Measurements from ENCODE around the gene GMPR. TPM values are rescaled to one million over a fixed set of nuclear protein-coding genes. Genes with fewer than 3 reads are reported as not detected.

The GMPR gene
- total RNA-seq, 1 experiment from 2014 or later: 24.0 TPM

- ATAC-seq: peak; percentile 92
Measured at GRCh38 chr6:16286151-16286522, 47.8 kb downstream of the GMPR start.

GRCh38 chr6:16288163-16288562 lies 49.8 kb downstream of the GMPR start:
- Histone ChIP-seq H3K4me3 (replicated peaks in 1 of 2; ENCODE audit: low read depth in 1 of 2, low read length in 2 of 2) (no peak overlapping the region), H3K4me2 (ENCODE audit: low read length) (no peak overlapping the region), H3K9me3 (ENCODE audit: control insufficient read depth in 1 of 2, insufficient read depth in 1 of 2, low read depth in 1 of 2, low read length in 2 of 2) (no peaks in the 10 kb centered on the region), H3K9ac (ENCODE audit: low read length) (no peak overlapping the region), H3K9me2 (ENCODE audit: insufficient read depth) (no peaks in the 10 kb centered on the region), H3K36me3 (ENCODE audit: control insufficient read depth in 1 of 2, insufficient read depth in 2 of 2, low read length in 2 of 2) (no peaks in the 10 kb centered on the region), H3K4me1 (ENCODE audit: control insufficient read depth in 1 of 2, insufficient read depth in 2 of 2, low read length in 2 of 2) (no peaks in the 10 kb centered on the region), H2AFZ (ENCODE audit: low read depth, low read length, poor library complexity, severe bottlenecking) (no peak overlapping the region), H3K27ac (ENCODE audit: low read depth, low read length) (no peak overlapping the region), H3K27me3 (ENCODE audit: insufficient read depth, low read length) (no peaks in the 10 kb centered on the region), H3K79me2 (ENCODE audit: insufficient read depth, low read length) (no peaks in the 10 kb centered on the region), H4K20me1 (ENCODE audit: insufficient read depth) (no peaks in the 10 kb centered on the region)
- no peak for ATAC-seq
- CTCF ChIA-PET: no interaction called here
- RAD21 ChIA-PET (ENCODE audit: low non-redundant PET in 1 of 2, low total read pairs in 2 of 2, uncharacterized antibody in 2 of 2, unreplicated experiment in 2 of 2): no interaction called here
- DNase-seq (ENCODE audit: low read depth, low spot score): no peak
- BruUV-seq (replicated peaks): no TSS peak
- POLR2A ChIA-PET: no interaction called here
- intact Hi-C loops (cut with micrococcal nuclease): no loop called here
- no peak for TF ChIP-seq CBX3 (IDR thresholded peaks at IDR 0.05; ENCODE audit: low read depth)
- no peak for TF ChIP-seq TCF7L2 (IDR thresholded peaks at IDR 0.05; ENCODE audit: borderline replicate concordance, extremely low read depth, insufficient read depth, insufficient read length)
- TF ChIP-seq EGR1 (IDR thresholded peaks at IDR 0.05; ENCODE audit: low read depth): no peak
- TF ChIP-seq REST (IDR thresholded peaks at IDR 0.05; ENCODE audit: low read depth): no peak
- TF ChIP-seq ZBTB33 (IDR thresholded peaks at IDR 0.05; ENCODE audit: extremely low read depth, insufficient replicate concordance, low read length): no peak
- TF ChIP-seq SRF (IDR thresholded peaks at IDR 0.05; ENCODE audit: low read depth): no peak

More at GRCh38 chr6:16286151-16286522, 47.8 kb downstream of the GMPR start:
- no peak overlapping the region for H3K4me2 ChIP-seq (ENCODE audit: low read length)
- H3K4me1 ChIP-seq (ENCODE audit: control insufficient read depth in 1 of 2, insufficient read depth in 2 of 2, low read length in 2 of 2): no peaks in the 10 kb centered on the region
- no peak overlapping the region for H3K9ac ChIP-seq (ENCODE audit: low read length)
- H3K4me3 ChIP-seq (replicated peaks in 1 of 2; ENCODE audit: low read depth in 1 of 2, low read length in 2 of 2): no peak overlapping the region
- no peaks in the 10 kb centered on the region for H3K79me2 ChIP-seq (ENCODE audit: insufficient read depth, low read length)
- RAD21 ChIA-PET (ENCODE audit: low non-redundant PET in 1 of 2, low total read pairs in 2 of 2, uncharacterized antibody in 2 of 2, unreplicated experiment in 2 of 2): no interaction called here
- no peaks in the 10 kb centered on the region for H4K20me1 ChIP-seq (ENCODE audit: insufficient read depth)
- DNase-seq (ENCODE audit: low read depth, low spot score): peak; percentile 6
- H3K27ac ChIP-seq (ENCODE audit: low read depth, low read length): no peak overlapping the region
- POLR2A ChIA-PET: no interaction called here
- no peaks in the 10 kb centered on the region for H3K9me3 ChIP-seq (ENCODE audit: control insufficient read depth in 1 of 2, insufficient read depth in 1 of 2, low read depth in 1 of 2, low read length in 2 of 2)
- no TSS peak for BruUV-seq (replicated peaks)
- TF ChIP-seq CTCF (IDR thresholded peaks at IDR 0.05 in 2 of 3, conservative IDR thresholded peaks at IDR 0.05 in 1 of 3; ENCODE audit: borderline replicate concordance in 1 of 3, insufficient read depth in 1 of 3, low read depth in 2 of 3, low read length in 2 of 3) (peak; percentile 68 to 97 (median 91)), POLR2AphosphoS5 (IDR thresholded peaks at IDR 0.05; ENCODE audit: low read depth, low read length) (no peak), RAD21 (IDR thresholded peaks at IDR 0.05; ENCODE audit: low read depth) (peak; percentile 77), ELF1 (IDR thresholded peaks at IDR 0.05; ENCODE audit: borderline replicate concordance, low read depth) (no peak), EZH2 (IDR thresholded peaks at IDR 0.05) (no peak)
- no peaks in the 10 kb centered on the region for H3K36me3 ChIP-seq (ENCODE audit: control insufficient read depth in 1 of 2, insufficient read depth in 2 of 2, low read length in 2 of 2)
- CTCF ChIA-PET: interaction anchor here (0.6 to 1.9 kb wide), 7 partner anchors 10 to 800 kb away, joined by 3 to 8 read pairs (median 4); no protein-coding TSS in a partner anchor
- no peaks in the 10 kb centered on the region for H3K27me3 ChIP-seq (ENCODE audit: insufficient read depth, low read length)
- no peaks in the 10 kb centered on the region for H3K9me2 ChIP-seq (ENCODE audit: insufficient read depth)
- no peak overlapping the region for H2AFZ ChIP-seq (ENCODE audit: low read depth, low read length, poor library complexity, severe bottlenecking)
- intact Hi-C loops (cut with micrococcal nuclease): loop anchor here (1.0 to 2.0 kb wide), 2 partner anchors 45 to 801 kb away; no protein-coding TSS in a partner anchor
